GM21367 (cell line): Measurements from ENCODE around the gene PRDM12.

Source experiments
- ATAC-seq: cut with Tn5 transposase; IDR thresholded peaks from one replicate; pipeline ENCODE4 v1.9.1; 2021; ENCODE audit not compliant: unreplicated experiment

PRDM12 gene

DNA sequence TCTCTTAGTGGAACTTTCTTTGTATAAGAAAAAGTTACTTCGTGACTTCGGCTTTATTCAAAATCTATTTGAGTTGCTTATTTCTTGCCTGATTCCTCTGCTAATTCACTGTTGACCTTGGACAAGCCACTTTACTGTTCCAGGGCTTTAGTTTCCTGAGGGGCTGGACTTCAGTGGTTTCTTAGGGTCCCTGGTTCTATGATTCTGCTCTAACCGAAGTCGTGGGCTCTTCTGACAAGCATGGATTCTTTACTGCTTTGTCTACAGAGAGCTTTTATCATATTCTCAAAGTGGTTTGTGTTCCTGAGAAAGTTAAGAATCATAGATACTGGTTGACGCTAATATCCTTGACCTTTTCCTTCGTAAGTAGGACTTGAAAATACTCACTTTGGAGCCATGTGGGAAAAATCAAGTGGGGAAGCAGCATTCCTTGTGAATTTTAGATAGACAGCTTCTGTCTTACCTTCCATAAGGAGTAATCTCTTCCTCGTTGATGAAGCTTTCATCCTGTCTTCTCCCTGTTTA lies 50.3 kb downstream of the PRDM12 start:
- no peak for ATAC-seq

DNA sequence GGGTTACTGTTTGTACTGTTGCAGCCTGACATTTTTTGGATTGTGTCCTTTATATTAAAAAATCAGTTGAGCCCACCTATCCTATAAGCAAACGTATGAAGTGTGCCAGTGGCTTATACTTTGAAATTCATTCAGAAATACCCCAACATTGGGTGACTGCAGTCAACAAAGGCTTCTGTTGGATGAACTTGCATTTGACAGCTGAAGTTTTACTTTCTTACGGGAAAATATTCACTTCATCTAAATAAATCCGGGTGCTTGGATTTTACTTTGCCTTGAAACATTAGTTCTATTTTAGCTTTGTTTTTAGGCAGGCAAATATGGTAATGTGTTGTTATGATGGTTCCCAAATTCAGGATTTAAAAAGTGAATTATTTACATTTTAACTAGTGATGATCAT lies 50.9 kb downstream of the PRDM12 start:
- ATAC-seq: no peak

DNA sequence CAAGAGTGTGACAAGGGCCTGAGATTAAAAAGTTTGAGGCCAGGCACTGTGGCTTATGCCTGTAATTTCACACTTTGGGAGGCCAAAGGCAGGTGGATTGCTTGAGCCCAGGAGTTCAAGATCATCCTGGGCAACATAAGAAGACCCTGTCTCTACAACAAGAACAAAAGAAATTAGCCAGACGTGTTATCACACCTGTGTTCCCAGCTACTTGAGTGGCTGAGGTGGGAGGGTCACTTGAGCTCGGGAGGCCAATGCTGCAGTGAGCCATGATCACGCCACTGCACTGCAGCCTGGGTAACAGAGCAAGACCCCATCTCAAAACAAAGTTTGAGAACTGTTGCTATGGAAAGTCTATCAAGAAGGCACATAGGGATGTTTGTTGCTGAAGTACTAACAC lies 54.2 kb downstream of the PRDM12 start:
- ATAC-seq: no peak

DNA sequence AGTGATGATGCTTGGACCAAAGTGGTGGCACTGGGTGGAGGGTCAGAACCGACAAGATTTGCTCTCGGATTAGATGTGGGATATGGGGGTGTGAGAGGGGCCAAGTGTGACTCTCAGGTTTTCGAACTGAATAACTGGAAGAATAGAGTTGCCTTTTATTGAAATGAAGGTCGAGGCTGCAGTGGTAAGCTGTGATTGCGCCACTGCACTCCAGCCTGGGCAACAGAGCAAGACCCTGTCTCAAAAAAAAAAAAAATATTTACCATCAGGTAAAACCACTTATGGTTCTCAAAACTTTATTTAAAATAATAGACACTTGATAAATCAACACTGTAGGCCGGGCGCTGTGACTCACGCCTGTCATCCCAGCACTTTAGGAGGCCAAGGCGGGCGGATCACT lies 56.4 kb downstream of the PRDM12 start:
- ATAC-seq: no peak

DNA sequence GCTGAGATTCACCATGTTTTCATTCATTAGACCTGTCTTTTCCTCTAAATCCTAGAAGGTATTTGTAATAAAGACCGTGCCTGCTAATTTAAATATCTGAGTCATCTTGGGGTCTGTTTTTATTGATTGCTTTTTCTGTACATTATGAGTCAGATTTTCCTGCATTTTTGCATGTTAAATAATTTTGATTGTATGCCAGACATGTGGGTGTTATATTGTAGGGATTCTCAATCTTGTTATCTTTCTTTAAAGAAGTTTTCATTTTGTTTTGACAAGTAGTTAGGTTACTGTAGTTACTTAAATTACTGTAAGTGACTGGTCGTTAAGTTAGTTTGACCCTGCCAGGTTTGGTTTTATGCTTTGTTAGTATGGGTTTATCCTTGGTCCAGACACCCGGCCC lies 64.3 kb downstream of the PRDM12 start:
- ATAC-seq: no peak

DNA sequence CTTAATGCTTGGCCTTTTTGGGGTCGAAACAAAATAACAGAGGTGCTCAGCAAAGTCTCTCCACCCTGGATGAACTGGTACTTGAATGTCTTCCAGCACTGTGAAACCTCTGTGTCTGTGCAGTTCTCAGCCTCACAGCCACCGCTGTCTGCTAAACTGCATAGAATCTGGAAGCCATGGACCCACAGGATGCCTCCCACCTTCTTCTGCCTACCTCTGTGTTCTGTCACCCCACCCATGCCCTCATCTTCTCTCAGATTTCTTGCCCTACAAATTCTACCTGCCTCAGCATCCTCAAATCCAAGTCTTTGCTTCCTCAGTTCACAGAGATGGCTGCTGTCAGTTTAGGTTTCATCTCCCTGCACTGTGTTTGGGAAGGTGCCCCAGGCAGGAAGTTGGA lies 64.8 kb downstream of the PRDM12 start:
- ATAC-seq: no peak

DNA sequence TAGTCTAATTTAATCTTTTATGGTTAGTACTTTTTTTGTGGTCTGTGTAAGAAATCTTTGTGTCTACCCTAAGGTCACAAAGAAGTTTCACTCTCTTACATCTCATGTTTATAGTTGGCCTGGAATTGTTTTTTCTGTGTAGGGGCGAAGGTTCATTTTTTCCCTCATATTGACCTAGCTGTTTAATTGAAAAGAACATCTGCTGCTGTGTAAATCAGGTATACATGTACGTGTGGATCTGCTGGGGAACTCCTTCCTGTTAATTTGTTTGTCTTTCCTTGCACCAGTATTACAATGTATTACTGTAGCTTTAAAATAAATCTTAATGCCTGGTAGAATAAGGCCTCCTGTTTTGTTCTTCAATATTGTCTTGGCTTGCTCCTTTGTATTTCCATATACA lies 67.0 kb downstream of the PRDM12 start:
- no peak for ATAC-seq

DNA sequence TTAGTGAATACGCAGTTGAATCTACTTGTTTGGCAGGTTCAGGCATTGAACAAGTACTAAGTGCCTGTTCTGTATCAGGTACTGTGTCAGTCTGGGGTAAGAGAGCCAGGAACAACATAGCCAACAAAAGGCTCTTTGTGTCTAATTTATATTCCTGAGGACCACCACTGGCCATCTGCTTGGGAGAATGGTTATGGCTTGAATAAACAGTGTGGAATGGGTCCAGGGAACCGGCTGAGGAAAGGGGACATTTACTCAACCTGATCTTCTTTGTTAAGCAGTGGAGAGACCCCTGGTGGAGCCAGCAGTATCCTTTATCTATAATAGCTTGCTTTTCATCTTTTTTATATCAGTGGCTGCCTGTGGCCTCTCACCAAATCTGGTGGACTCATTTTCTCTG lies 67.7 kb downstream of the PRDM12 start:
- no peak for ATAC-seq
